IPS DF 6.9 (cell line): ENCODE data around the gene ZNF346.
"Not testable (repeated sequence)": the region's sequence is repeated elsewhere in the genome, so short reads cannot be mapped to it uniquely, and the experiment has no call there.

ENCODE experiments used
- DNase-seq: peaks from one replicate; pipeline ENCODE4 v3.0.0-alpha.2; 2013; ENCODE audit warnings: low read depth, low spot score
- H3K27ac ChIP-seq: one replicate; pipeline ENCODE4 v1.5.1; 2013; ENCODE audit warnings: low read length, control low read depth
- H3K27me3 ChIP-seq: 2 replicates; pipeline ENCODE4 v1.6.1; 2013; ENCODE audit warnings: mild to moderate bottlenecking, low read length; ENCODE audit not compliant: control insufficient read depth, insufficient read depth
- H3K36me3 ChIP-seq: 2 replicates; pipeline ENCODE4 v1.6.1; 2013; ENCODE audit warnings: low read length; ENCODE audit not compliant: control insufficient read depth, insufficient read depth
- H3K4me1 ChIP-seq: 2 replicates; pipeline ENCODE4 v1.6.1; 2013; ENCODE audit warnings: low read length; ENCODE audit not compliant: control insufficient read depth, insufficient read depth
- H3K4me3 ChIP-seq: 2 replicates; pipeline ENCODE4 v1.5.1; 2013; ENCODE audit warnings: mild to moderate bottlenecking, low read length
- H3K9me3 ChIP-seq: 2 replicates; pipeline ENCODE4 v1.6.1; 2013; ENCODE audit warnings: low read length, inconsistent platforms; ENCODE audit not compliant: control insufficient read depth, insufficient read depth
- WGBS: extraction: QIAGEN DNeasy Blood & Tissue Kit; methylation state at CpG from one replicate; pipeline ENCODE4 v1.1.7; 2013; ENCODE audit warnings: mixed read lengths, missing lambda C conversion rate; ENCODE audit not compliant: insufficient read length, insufficient coverage; 5-methylcytosine and 5-hydroxymethylcytosine counted together

Gene ZNF346

DNA sequence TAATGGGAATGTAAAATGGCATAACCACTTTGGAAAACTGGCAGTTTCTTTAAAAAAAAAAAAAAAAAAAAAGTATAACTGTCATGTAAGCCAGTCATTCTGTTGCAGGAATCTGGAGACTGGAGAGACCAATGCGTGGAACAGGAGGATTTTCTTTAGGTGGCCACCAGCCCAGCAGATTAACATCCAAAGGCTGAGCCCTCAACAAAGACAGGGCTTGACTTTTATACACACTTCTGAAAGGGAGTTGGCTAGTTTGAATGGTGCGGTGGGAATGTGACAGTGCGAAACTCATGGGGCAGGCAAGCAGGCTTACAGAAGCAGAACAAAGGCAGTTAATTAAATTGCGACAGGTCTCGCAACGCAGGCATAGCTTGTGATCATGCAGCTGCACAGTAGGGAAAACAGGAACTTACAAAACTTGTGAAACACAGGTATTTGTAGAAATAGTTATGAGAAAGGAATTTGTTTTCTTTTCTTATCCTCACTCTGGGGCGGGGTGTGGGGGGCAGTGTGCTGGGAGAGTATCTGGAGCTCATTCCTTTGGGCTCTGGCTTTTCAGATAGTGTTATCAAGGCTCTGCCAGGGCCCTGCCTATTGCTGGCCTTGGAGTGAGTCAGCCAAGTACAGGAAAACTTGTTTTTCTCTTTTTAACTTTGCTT is 27.9 kb upstream of the ZNF346 start:
- H3K4me3 ChIP-seq: no peak overlapping the region
- no peaks in the 10 kb centered on the region for H3K4me1 ChIP-seq
- WGBS: no CpG with 5 or more reads among the region's 7 CpGs
- no peak overlapping the region for H3K27ac ChIP-seq
- no peak for DNase-seq
- H3K36me3 ChIP-seq: no peaks in the 10 kb centered on the region
- H3K27me3 ChIP-seq: no peaks in the 10 kb centered on the region
- no peaks in the 10 kb centered on the region for H3K9me3 ChIP-seq

GRCh38 chr5:176995122-176995490 is 27.4 kb upstream of the ZNF346 start:
- no peaks in the 10 kb centered on the region for H3K36me3 ChIP-seq
- no peak overlapping the region for H3K4me3 ChIP-seq
- H3K4me1 ChIP-seq: no peaks in the 10 kb centered on the region
- no peak overlapping the region for H3K27ac ChIP-seq
- WGBS: no CpG with 5 or more reads among the region's 3 CpGs
- no peak for DNase-seq
- no peaks in the 10 kb centered on the region for H3K27me3 ChIP-seq
- no peaks in the 10 kb centered on the region for H3K9me3 ChIP-seq

GRCh38 chr5:176995896-176996767 is 26.4 kb upstream of the ZNF346 start:
- no peak for DNase-seq
- Histone ChIP-seq H3K36me3 (no peaks in the 10 kb centered on the region), H3K4me1 (no peaks in the 10 kb centered on the region), H3K27ac (no peak overlapping the region), H3K27me3 (no peaks in the 10 kb centered on the region), H3K9me3 (no peaks in the 10 kb centered on the region), H3K4me3 (no peak overlapping the region)
- no CpG with 5 or more reads among the region's 4 CpGs for WGBS

GRCh38 chr5:176996780-176997179 is 25.7 kb upstream of the ZNF346 start:
- no peaks in the 10 kb centered on the region for H3K36me3 ChIP-seq
- no peak for DNase-seq
- H3K27ac ChIP-seq: no peak overlapping the region
- WGBS: no CpG with 5 or more reads among the region's 5 CpGs
- H3K27me3 ChIP-seq: no peaks in the 10 kb centered on the region
- no peaks in the 10 kb centered on the region for H3K4me1 ChIP-seq
- H3K4me3 ChIP-seq: no peak overlapping the region
- no peaks in the 10 kb centered on the region for H3K9me3 ChIP-seq

DNA sequence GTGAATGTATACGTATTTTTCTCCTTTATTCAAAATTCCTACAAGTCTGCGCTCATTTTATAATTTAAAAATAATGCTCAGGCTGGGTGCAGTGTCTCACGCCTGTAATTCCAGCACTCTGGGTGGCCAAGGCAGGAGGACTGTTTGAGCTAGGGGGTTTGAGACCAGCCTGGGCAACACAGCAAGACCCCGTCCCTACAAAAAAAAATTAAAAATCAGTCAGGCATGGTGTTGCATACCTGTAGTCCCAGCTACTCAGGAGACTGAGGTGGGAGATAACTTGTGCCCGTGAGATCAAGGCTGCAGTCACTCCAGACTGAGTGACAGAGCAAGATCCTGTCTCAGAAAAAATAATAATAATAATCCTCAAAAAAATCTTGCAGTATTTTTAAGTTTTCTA is 23.7 kb upstream of the ZNF346 start:
- WGBS: 100% methylated on average over 2 of the region's 5 CpGs
- no peaks in the 10 kb centered on the region for H3K27me3 ChIP-seq
- no peaks in the 10 kb centered on the region for H3K4me1 ChIP-seq
- no peak overlapping the region for H3K4me3 ChIP-seq
- no peak overlapping the region for H3K27ac ChIP-seq
- H3K9me3 ChIP-seq: no peaks in the 10 kb centered on the region
- no peak for DNase-seq
- no peaks in the 10 kb centered on the region for H3K36me3 ChIP-seq

GRCh38 chr5:176999526-176999925 is 23.0 kb upstream of the ZNF346 start:
- H3K27ac ChIP-seq, H3K36me3 ChIP-seq, H3K27me3 ChIP-seq, DNase-seq, H3K9me3 ChIP-seq, H3K4me1 ChIP-seq, H3K4me3 ChIP-seq: not testable (repeated sequence)

- no peak for DNase-seq
- H3K27me3 ChIP-seq: no peaks in the 10 kb centered on the region
- no peaks in the 10 kb centered on the region; the same call in 1 of the 2 replicates for H3K36me3 ChIP-seq
- H3K4me1 ChIP-seq: no peaks in the 10 kb centered on the region
- no peak overlapping the region for H3K4me3 ChIP-seq
- no CpG with 5 or more reads among the region's 5 CpGs for WGBS
- no peak overlapping the region for H3K27ac ChIP-seq
- no peaks in the 10 kb centered on the region for H3K9me3 ChIP-seq
Measured at GRCh38 chr5:177003649-177004048, 18.8 kb upstream of the ZNF346 start.

GRCh38 chr5:177004961-177005360 is 17.5 kb upstream of the ZNF346 start:
- Histone ChIP-seq H3K36me3 (no peaks in the 10 kb centered on the region; the same call in 1 of the 2 replicates), H3K4me3 (no peak overlapping the region), H3K27ac (no peak overlapping the region), H3K9me3 (no peaks in the 10 kb centered on the region), H3K4me1 (no peaks in the 10 kb centered on the region), H3K27me3 (no peaks in the 10 kb centered on the region)
- no CpG with 5 or more reads among the region's 10 CpGs for WGBS
- DNase-seq: no peak

- H3K27me3 ChIP-seq: no peaks in the 10 kb centered on the region
- no CpG with 5 or more reads among the region's 51 CpGs for WGBS
- H3K9me3 ChIP-seq: no peaks in the 10 kb centered on the region
- no peak for DNase-seq
- H3K4me3 ChIP-seq: peak overlapping the region; percentile 90
- H3K36me3 ChIP-seq: no peaks in the 10 kb centered on the region; the same call in 1 of the 2 replicates
- no peak overlapping the region for H3K27ac ChIP-seq
- H3K4me1 ChIP-seq: no peaks in the 10 kb centered on the region
Measured at GRCh38 chr5:177005619-177006264, 16.8 kb upstream of the ZNF346 start.

DNA sequence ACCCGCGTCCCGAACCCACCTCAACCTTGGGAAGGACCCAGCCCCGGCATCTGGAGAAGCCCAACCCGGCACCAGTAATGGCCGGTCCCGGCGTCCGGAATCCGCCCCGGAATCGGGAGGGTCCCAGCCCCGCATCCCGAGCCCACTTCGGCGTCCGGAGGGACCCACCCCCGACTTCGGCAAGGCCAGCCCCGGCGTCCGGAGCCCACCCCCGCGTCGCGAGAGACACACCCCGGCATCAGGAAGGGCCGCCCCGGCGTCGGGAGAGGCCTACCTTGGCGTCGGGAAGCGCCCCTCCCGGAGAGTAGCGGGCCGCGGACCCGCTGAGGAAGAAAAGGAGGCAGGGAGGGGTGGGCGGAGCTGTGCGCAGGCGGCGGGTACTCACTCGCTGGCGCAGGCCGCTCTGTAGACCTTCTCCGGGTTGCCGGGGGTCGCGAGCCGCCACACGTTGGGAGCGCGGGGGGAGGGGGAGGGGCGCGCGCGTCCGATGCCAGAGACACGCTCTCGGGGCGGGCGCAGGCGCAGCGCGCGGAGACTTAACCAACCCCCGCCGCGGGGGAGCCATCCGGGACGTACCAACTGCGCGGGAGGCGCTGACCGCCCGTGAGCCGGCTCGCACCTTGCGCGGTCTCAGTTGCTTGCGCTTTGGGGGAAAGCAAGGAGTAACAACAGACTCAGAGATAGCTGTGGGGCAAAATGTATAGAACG is 16.1 kb upstream of the ZNF346 start, which contains the start of gene UIMC1:
Gene UIMC1, minus strand, starts transcription at position 515 of the 708 bp plus-strand sequence. CDS start 24,164 bp downstream, outside the sequence.
- Histone ChIP-seq H3K27ac (no peak within 1 kb of the TSS), H3K36me3 (no peaks in the 10 kb centered on the region; the same call in 1 of the 2 replicates), H3K4me3 (peak within 1 kb of the TSS; percentile 90), H3K27me3 (no peaks in the 10 kb centered on the region), H3K4me1 (no peaks in the 10 kb centered on the region), H3K9me3 (no peaks in the 10 kb centered on the region)
- DNase-seq: no peak
- WGBS: no CpG with 5 or more reads among the region's 83 CpGs
